ENCODE measurements around the gene PNMA6E.

GRCh38 chrX:153410888-153411254, 9.7 kb upstream of the PNMA6E start:
- TF ChIP-seq CTCF (IDR thresholded peaks at IDR 0.05) = no peak
- TF ChIP-seq EZH2 (IDR thresholded peaks at IDR 0.05; ENCODE audit: borderline replicate concordance, insufficient read depth, low read depth, low read length, poor library complexity, severe bottlenecking) = no peak

Measured in B cell (primary cell).